BLaER1 treated with 17β-estradiol and CSF1 and Interleukin-3, amounts not matched to agents 10 nM and 100 nM (cell line): ENCODE results near the gene RP9.

ENCODE experiments used
- H3K27ac ChIP-seq, 11 experiments: shearing (Covaris generic); formaldehyde crosslinking; 2 replicates each; pipeline ENCODE4 v1.8.1; 2022
- H3K27me3 ChIP-seq, 11 experiments: shearing (Covaris generic); formaldehyde crosslinking; 2 replicates each; pipeline ENCODE4 v1.8.1; 2022
- H3K36me3 ChIP-seq, 11 experiments: shearing (Covaris generic); formaldehyde crosslinking; 2 replicates each; pipeline ENCODE4 v1.8.1; 2022
- H3K4me1 ChIP-seq, 10 experiments: shearing (Covaris generic); formaldehyde crosslinking; 2 replicates each; pipeline ENCODE4 v1.8.1; 2022
- H3K4me2 ChIP-seq, 11 experiments: shearing (Covaris generic); formaldehyde crosslinking; 2 replicates each; pipeline ENCODE4 v1.8.1; 2022
- H3K4me3 ChIP-seq, 10 experiments: shearing (Covaris generic); formaldehyde crosslinking; 2 replicates each; pipeline ENCODE4 v1.8.1; 2022
- H3K9ac ChIP-seq, 11 experiments: shearing (Covaris generic); formaldehyde crosslinking; 2 replicates each; pipeline ENCODE4 v1.8.1; 2022
- H3K9me3 ChIP-seq, 11 experiments: shearing (Covaris generic); formaldehyde crosslinking; replicated peaks in 1 of 11; 2 replicates each; pipeline ENCODE4 v1.8.1; 2022
- H4K20me1 ChIP-seq, 11 experiments: shearing (Covaris generic); formaldehyde crosslinking; 2 replicates each; pipeline ENCODE4 v1.8.1; 2022
- Cebpa-rat ChIP-seq, 11 experiments: shearing (Covaris generic); IDR thresholded peaks; 2 replicates each; pipeline ENCODE4 v1.8.1; 2022

RP9 gene

GRCh38 chr7:33048704-33049103 is 60.5 kb downstream of the RP9 start:
- 0 out of 22 replicates have a peak, but pooled peaks cover 0 to 3% (median 0%) of the 10 kb centered on the region in 11 experiments for H3K9me3 ChIP-seq
- no peak for TF ChIP-seq Cebpa-rat (IDR thresholded peaks at IDR 0.05)
- no peak overlapping the region for H3K27ac ChIP-seq
- no peak overlapping the region for H3K4me3 ChIP-seq
- H3K27me3 ChIP-seq: no peaks in the 10 kb centered on the region
- H3K9ac ChIP-seq: no peak overlapping the region
- peak overlapping the region in 2 of 11 experiments; percentile 31 to 49; a peak in 2 of 22 replicates for H3K4me2 ChIP-seq
- H3K36me3 ChIP-seq: peaks cover 0 to 6% (median 0%) of the 10 kb centered on the region in 11 experiments; a peak in 4 of 22 replicates
- H3K4me1 ChIP-seq: peaks cover 15 to 54% (median 40%) of the 10 kb centered on the region in 10 experiments
- peaks cover 22 to 97% (median 92%) of the 10 kb centered on the region in 11 experiments; a peak in 20 of 22 replicates for H4K20me1 ChIP-seq

DNA sequence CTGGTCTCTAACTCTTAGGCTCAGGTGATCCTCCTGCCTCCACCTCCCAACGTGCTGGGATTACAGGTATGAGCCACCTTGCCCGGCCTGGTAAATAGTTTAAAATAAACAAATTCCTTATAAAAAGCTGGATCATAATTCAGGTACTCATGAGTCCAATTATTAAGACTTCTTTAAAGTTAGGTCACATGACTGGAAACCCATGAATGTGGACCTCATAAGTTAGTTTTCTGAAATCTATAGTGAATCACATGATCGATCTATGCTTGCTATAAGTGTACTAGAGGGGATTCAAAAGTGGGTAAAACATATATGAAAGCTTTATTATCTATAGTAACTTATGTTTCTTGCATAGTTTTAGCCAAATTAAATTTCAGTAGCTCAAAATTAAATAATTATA is 60.9 kb downstream of the RP9 start:
- Histone ChIP-seq H3K27me3 (no peaks in the 10 kb centered on the region), H4K20me1 (peaks cover 26 to 97% (median 92%) of the 10 kb centered on the region in 11 experiments; a peak in 20 of 22 replicates), H3K4me3 (no peak overlapping the region), H3K27ac (no peak overlapping the region), H3K4me1 (peaks cover 10 to 54% (median 35%) of the 10 kb centered on the region in 10 experiments), H3K4me2 (peak overlapping the region in 6 of 11 experiments; percentile 24 to 64 (median 42); a peak in 8 of 22 replicates), H3K9ac (no peak overlapping the region), H3K9me3 (0 out of 22 replicates have a peak, but pooled peaks cover 0 to 3% (median 0%) of the 10 kb centered on the region in 11 experiments), H3K36me3 (peaks cover 0 to 6% (median 0%) of the 10 kb centered on the region in 11 experiments; a peak in 3 of 22 replicates)
- TF ChIP-seq Cebpa-rat (IDR thresholded peaks at IDR 0.05): no peak

DNA sequence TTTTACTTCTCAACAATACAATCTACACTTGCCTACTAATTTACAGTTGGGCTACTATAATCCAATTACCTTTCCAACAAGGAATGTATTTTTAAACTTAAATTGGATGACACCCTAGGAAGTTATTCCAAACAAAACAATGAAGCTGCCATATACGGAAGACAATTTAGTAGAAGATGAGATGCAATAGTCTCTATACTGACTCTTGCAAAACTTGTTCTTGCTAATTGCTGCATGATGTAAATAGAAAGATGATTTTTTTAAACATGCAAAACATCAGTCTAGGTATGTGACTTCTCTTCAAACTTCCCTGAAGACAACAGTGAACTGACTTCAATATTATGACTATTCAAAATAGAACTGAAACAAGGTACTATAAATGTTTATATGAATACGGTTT is 64.2 kb downstream of the RP9 start:
- peaks cover 23 to 57% (median 36%) of the 10 kb centered on the region in 10 experiments for H3K4me1 ChIP-seq
- H3K4me3 ChIP-seq: no peak overlapping the region
- no peak overlapping the region for H3K9ac ChIP-seq
- H3K27ac ChIP-seq: no peak overlapping the region
- peaks cover 36 to 98% (median 90%) of the 10 kb centered on the region in 11 experiments; a peak in 20 of 22 replicates for H4K20me1 ChIP-seq
- 0 out of 22 replicates have a peak, but pooled peaks cover 0 to 3% (median 0%) of the 10 kb centered on the region in 11 experiments for H3K9me3 ChIP-seq
- H3K4me2 ChIP-seq: no peak overlapping the region
- peaks cover 0 to 6% (median 0%) of the 10 kb centered on the region in 11 experiments; a peak in 2 of 22 replicates for H3K36me3 ChIP-seq
- no peaks in the 10 kb centered on the region for H3K27me3 ChIP-seq
- no peak for TF ChIP-seq Cebpa-rat (IDR thresholded peaks at IDR 0.05)
